GM06990 (cell line): ENCODE data around the gene RAB40C.

ENCODE experiments used
- DNase-seq: peaks from one replicate; pipeline ENCODE4 v3.0.0-alpha.2; 2011; ENCODE audit not compliant: insufficient read length; ENCODE audit errors: extremely low read depth
- H3K27me3 ChIP-seq: replicated peaks from 2 replicates; pipeline ENCODE4 v1.6.0; 2011; ENCODE audit warnings: low read length; ENCODE audit not compliant: control insufficient read depth, insufficient read depth
- H3K36me3 ChIP-seq: 2 replicates; pipeline ENCODE4 v1.5.1; 2011; ENCODE audit warnings: low read length; ENCODE audit not compliant: control insufficient read depth, insufficient read depth
- H3K4me3 ChIP-seq: replicated peaks from 2 replicates; pipeline ENCODE4 v1.5.1; 2011; ENCODE audit warnings: low read depth, mild to moderate bottlenecking, control low read depth, low read length
- TF ChIP-seq, protein P1 (sequence below): IDR thresholded peaks from 2 replicates; pipeline ENCODE4 v1.5.1; 2011; ENCODE audit warnings: low read length, control low read depth, mild to moderate bottlenecking, inconsistent platforms; ENCODE audit not compliant: insufficient read depth, poor library complexity, severe bottlenecking

Gene RAB40C

DNA sequence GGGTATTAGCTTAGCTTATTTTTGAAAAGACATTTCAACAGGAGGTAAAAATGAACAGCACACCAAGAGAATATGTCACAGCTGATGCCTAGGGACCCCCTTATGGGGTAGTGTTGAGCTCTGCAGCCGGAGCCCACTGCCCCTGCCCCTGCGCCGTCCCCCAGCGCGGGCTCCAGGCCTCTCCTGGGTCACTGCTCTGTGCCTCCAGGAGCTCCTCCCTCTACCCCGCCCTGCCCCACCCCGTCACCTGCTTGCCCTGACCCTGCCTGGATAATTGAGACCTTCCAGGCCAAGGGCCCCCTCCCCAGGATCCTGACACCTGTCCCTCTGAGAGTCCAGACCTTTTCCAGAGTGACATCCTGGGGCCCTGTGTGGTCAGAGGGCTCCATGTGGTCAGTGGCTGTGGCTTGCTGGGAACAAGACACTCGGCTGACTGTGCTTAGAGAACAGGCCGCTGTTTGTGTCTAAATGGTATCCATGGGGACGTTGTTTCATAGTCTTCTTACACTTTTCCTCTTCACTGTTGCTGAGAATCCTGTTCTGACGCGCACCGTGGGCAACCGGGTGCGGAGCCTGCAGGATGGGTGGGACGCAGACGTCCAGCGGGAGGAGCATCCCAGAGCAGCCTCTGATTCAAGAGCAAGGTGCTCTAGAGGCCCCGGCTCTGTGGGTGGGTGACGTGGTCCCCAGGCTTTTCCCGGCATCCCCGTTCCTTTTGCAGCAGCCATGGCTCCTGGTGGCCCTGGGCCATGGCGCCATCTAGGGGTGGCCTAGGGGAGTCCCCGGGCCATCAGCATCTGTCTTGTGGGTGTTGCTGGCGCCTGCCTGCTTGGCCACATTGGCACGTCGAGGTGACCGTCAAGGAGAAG, 20.9 kb downstream of the RAB40C start:
- H3K27me3 ChIP-seq: no peaks in the 10 kb centered on the region
- TF ChIP-seq, protein P1, sequence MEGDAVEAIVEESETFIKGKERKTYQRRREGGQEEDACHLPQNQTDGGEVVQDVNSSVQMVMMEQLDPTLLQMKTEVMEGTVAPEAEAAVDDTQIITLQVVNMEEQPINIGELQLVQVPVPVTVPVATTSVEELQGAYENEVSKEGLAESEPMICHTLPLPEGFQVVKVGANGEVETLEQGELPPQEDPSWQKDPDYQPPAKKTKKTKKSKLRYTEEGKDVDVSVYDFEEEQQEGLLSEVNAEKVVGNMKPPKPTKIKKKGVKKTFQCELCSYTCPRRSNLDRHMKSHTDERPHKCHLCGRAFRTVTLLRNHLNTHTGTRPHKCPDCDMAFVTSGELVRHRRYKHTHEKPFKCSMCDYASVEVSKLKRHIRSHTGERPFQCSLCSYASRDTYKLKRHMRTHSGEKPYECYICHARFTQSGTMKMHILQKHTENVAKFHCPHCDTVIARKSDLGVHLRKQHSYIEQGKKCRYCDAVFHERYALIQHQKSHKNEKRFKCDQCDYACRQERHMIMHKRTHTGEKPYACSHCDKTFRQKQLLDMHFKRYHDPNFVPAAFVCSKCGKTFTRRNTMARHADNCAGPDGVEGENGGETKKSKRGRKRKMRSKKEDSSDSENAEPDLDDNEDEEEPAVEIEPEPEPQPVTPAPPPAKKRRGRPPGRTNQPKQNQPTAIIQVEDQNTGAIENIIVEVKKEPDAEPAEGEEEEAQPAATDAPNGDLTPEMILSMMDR: peak; percentile 47
- H3K36me3 ChIP-seq: no peaks in the 10 kb centered on the region; the same call in 1 of the 2 replicates
- H3K4me3 ChIP-seq: no peak overlapping the region
- DNase-seq: no peak

DNA sequence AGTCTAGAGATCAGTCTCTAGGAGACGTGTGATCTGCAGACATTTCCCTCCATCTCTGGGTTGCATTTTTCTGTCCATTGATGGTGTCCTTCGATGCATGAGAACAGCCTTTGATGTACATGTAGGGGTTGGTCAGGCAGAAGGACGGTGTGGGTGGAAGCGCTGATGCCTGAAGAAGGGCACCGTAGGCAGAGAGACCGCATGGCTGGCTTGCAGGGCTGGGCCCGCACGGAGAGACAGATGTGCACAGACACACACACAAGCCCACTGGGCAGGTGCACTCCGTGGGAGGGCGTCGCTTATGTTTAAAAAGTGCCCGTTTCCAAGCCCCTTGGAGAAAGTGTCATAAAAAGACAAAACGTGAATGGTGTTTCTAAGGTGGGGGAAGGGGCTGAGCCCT, 25.3 kb downstream of the RAB40C start:
- Histone ChIP-seq H3K36me3 (no peaks in the 10 kb centered on the region), H3K4me3 (no peak overlapping the region), H3K27me3 (no peaks in the 10 kb centered on the region)
- TF ChIP-seq, protein P1: no peak
- no peak for DNase-seq

DNA sequence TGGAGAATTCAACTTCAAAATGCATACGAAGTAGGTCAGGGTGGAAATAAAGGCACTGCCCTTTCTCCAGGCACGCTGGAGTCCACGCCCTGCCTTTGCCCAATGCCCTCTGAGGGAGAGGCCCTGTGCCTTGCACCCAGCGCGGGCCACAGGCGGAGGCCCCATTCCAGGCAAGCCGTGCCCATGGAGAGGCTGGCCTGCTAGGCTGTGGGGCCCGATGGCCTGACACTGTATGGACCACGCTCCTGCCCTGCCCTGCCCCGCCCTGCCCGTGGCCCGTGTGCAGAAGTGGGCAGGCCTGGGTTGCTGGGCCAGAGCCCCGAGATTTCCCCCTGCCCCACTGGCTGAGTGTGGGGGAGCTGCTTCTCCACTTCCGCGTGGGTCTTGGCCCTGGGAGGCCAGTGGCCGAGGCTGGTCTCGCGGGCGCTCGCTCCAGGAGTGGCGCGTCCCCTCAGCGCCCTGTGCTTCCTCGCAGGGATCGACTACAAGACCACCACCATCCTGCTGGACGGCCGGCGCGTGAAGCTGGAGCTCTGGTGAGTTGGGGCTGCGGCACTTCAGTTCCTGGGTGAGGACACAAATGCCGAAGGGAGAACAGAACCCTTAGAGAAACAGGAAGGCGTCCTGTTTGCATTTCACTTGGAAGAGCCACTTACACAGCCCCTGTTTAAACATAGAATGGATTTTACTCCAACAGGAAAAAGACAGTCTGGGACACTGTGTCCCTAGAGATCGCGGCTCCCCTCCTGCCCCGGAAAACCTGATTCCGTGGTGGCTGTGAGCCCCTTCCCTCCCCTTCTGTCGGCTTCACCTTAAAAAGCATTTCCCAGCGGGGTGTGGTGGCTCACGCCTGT, 27.1 kb downstream of the RAB40C start:
- TF ChIP-seq, protein P1: no peak
- no peak for DNase-seq

DNA sequence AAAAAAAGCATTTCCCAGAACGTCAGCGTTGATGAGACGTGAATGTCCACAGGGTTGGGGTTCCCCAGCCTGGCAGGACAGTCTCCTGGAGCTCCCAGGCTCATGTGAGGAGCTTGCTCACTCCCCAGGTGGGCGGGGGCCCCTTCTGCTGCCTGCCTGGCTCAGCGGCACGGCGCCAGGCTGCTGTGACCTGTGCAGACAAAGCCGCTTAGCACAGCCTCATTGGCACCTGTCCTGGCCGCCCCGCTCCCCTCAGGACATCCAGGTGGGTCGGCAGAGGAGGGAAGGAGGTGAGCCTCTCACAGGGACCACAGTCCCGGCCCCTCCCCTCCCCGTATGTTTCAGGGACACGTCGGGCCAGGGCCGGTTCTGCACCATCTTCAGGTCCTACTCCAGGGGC, 28.0 kb downstream of the RAB40C start:
- H3K4me3 ChIP-seq: no peak overlapping the region
- DNase-seq: no peak
- no peaks in the 10 kb centered on the region for H3K36me3 ChIP-seq
- no peaks in the 10 kb centered on the region for H3K27me3 ChIP-seq
- TF ChIP-seq, protein P1: no peak

More for the DNA sequence above, 27.1 kb downstream of the RAB40C start:
- no peak overlapping the region for H3K4me3 ChIP-seq
- H3K27me3 ChIP-seq: no peaks in the 10 kb centered on the region
- H3K36me3 ChIP-seq: no peaks in the 10 kb centered on the region

DNA sequence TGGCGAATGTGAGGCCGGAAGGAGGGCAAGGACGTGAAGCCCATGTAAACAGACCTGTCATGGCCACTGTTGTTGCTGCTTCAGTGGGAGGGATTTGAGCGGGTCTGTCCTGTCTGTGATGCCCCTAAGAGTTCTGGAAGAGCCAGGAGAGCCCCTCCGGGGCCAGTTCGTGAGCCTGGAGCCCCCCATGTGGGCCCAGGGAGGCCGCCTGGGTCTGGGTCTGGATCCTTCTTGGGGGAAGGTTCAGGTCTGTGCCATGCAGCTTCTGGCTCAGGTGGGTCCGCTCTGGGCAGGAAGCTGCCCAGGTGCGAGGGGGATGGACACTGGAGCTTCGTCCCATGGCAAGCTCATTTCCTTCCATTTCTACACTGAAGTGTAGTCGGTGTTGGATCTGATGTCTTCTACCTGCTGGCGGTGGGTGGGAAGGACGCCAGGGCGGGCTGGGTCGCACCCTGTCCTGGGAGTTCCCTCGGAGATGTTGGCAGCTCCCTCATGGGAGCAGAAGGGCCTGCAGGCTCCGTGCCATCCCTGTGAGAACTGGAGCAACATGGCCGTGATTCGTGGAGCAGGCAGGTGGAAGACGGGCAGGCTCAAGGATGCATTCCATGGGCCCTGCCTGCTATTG, 29.7 kb downstream of the RAB40C start:
- TF ChIP-seq, protein P1: no peak
- Histone ChIP-seq H3K4me3 (no peak overlapping the region), H3K36me3 (no peaks in the 10 kb centered on the region), H3K27me3 (no peaks in the 10 kb centered on the region)
- no peak for DNase-seq
